NCI-H187 (cell line): ENCODE data around the gene EMX2.
"Not testable (repeated sequence)": the region's sequence is repeated elsewhere in the genome, so short reads cannot be mapped to it uniquely, and the experiment has no call there.

Source experiments
- DNase-seq, 2 experiments: peaks; one replicate each; lab custom pipeline; 2025; lab: John Stamatoyannopoulos, UW

The EMX2 gene

GRCh38 chr10:117560942-117561341, 18.4 kb downstream of the EMX2 start:
- no peak for DNase-seq

GRCh38 chr10:117562220-117562619, 19.7 kb downstream of the EMX2 start:
- DNase-seq = no peak

GRCh38 chr10:117562896-117563737, 20.6 kb downstream of the EMX2 start:
- no peak for DNase-seq

- no peak for DNase-seq
Measured at GRCh38 chr10:117563780-117564179, 21.2 kb downstream of the EMX2 start.

GRCh38 chr10:117565068-117565467, 22.5 kb downstream of the EMX2 start:
- no peak for DNase-seq

- no peak for DNase-seq
Measured at GRCh38 chr10:117568334-117568733, 25.8 kb downstream of the EMX2 start.

- no peak for DNase-seq
Measured at GRCh38 chr10:117569610-117570390, 27.3 kb downstream of the EMX2 start.

- no peak for DNase-seq
Measured at GRCh38 chr10:117570880-117571279, 28.3 kb downstream of the EMX2 start.

GRCh38 chr10:117574498-117575146, 32.1 kb downstream of the EMX2 start:
- DNase-seq = no peak

GRCh38 chr10:117578490-117578889, 35.9 kb downstream of the EMX2 start:
- DNase-seq = no peak

GRCh38 chr10:117578999-117579590, 36.5 kb downstream of the EMX2 start:
- DNase-seq = no peak

- DNase-seq = no peak
Measured at GRCh38 chr10:117581961-117582360, 39.4 kb downstream of the EMX2 start.

GRCh38 chr10:117584831-117585230, 42.3 kb downstream of the EMX2 start:
- not testable (repeated sequence) for DNase-seq

GRCh38 chr10:117587036-117587435, 44.5 kb downstream of the EMX2 start:
- no peak for DNase-seq

- no peak for DNase-seq
Measured at GRCh38 chr10:117590101-117590875, 47.7 kb downstream of the EMX2 start.

- no peak for DNase-seq
Measured at GRCh38 chr10:117591043-117591442, 48.5 kb downstream of the EMX2 start.

- DNase-seq = no peak
Measured at GRCh38 chr10:117594722-117595121, 52.2 kb downstream of the EMX2 start.

GRCh38 chr10:117596706-117597105, 54.2 kb downstream of the EMX2 start:
- no peak for DNase-seq

- no peak for DNase-seq
Measured at GRCh38 chr10:117597216-117597615, 54.7 kb downstream of the EMX2 start.
